HG03064 (cell line): ENCODE data around the gene OR5C1.
A peak's percentile ranks its signal among the peaks of the same experiment; 100 is the strongest.
"Not testable (repeated sequence)": the region's sequence is repeated elsewhere in the genome, so short reads cannot be mapped to it uniquely, and the experiment has no call there.

Source experiments
- ATAC-seq: cut with Tn5 transposase; IDR thresholded peaks from one replicate; pipeline ENCODE4 v1.9.1; 2021; ENCODE audit warnings: low read depth; ENCODE audit not compliant: unreplicated experiment

OR5C1 gene

GRCh38 chr9:122810306-122810946 lies 21.7 kb downstream of the OR5C1 start:
- peak; percentile 76 for ATAC-seq

DNA sequence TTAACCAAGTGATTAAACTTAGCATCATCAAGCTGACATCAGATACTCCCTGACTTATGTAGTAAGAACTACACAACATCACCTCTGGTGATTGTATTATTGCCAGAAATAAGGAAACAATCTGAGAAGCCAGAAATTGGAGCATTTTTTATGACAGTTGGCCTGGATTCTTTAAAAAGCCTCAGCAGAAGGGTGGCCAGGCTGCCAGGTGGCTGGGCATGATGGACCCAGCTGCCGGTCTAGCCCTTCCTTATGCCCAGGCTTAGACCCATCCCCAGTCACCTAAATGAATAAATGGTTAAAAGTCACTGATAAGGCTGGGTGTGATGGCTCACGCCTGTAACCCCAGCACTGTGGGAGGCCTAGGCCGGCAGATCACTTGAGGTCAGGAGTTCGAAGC lies 24.0 kb downstream of the OR5C1 start:
- no peak for ATAC-seq

- no peak for ATAC-seq
Measured at GRCh38 chr9:122814545-122814944, 25.8 kb downstream of the OR5C1 start.

- no peak for ATAC-seq
Measured at GRCh38 chr9:122815544-122815943, 26.8 kb downstream of the OR5C1 start.

DNA sequence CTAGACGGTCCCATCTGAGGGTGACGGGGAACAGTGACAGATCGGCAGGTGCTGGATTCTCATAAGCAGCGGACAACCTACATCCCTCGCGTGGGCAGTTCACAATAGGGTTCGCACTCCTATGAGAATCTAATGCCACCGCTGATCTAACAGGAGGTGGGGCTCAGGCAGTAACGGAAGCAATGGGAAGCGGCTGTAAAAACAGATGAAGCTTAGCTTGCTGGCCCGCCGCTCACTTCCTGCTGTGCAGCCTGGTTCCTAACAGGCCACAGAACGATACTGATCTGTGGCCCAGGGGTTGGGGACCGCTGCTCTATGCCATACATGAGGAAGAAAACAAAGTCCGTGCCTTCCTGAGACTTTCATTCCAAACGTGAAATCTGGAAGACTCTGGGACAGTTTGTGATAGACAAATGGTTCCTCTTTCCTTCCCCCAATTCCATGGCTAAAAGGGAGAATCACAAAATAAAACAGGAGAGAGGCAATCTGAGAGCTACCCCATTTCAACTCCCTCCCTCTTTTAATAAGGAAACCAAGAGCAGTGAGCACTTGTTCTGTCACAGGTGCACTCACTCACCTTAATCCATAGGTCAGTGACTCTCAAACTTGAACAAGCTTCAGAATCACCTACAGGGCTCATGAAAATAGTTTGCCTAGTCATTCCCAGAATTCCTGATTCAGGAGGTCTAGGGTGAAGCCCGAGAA lies 27.6 kb downstream of the OR5C1 start:
- no peak for ATAC-seq

GRCh38 chr9:122819326-122819725 lies 30.6 kb downstream of the OR5C1 start:
- no peak for ATAC-seq

DNA sequence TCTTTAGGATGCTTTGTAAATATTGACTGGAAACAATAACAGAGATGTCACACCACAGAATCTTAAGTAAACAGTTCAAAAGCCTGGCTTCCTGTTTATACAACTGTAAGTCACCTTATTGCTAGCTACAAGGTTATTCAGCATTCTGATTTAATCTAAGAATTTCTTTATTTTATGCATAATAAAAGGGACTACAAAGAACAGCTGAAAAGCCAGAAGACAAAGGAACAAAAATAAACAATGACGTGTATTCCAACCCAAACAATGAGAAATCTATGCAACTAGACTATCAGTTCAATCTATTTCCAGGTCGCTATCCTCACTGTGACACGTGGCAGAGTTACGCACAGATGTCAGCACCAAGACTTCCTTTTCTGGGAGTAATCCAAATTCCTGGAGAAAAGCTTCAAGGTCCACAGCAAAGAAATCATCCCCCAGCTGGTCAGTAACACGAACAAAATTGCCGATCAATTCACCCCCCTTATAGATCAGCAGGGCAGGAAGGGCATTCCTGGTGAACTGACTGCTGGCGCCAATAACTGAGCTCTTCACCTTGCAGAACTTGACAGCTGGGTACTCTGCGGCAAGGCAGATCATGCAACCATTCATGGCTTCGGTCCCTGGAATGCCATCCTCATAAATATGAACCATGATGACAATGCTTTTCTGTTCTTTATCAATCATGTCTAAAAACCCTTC lies 31.2 kb downstream of the OR5C1 start:
- no peak for ATAC-seq

GRCh38 chr9:122820490-122820845 lies 31.7 kb downstream of the OR5C1 start:
- no peak for ATAC-seq

DNA sequence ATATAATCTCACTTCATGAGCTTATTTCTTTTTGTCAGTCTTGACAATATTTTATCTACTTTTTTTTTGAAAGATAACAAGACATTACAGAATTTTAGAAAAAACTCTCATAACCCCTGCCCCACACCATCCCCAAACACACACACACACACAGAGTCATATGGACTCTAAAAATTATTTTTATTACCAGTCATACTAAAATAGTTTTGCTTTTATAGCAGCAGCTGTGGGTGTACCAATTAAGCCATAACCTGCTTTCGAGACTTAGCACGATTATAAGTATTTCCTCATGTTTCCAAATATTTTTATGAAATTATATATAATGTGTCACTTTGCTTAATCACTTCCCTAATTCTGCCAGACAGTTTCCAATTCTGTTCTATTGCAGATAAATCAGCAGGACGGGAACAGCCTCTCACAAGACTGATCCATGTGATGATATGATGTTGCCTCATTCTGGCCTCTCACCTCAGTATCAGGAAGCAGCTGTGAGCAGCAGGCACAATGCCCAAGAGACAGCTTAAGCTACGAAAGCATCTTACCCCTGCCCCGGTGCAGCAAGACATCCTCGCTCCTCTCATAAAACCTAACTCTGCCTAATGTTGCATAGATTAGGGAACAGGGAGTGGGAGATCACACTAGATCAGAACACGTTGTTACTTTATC lies 32.7 kb downstream of the OR5C1 start:
- no peak for ATAC-seq

GRCh38 chr9:122822056-122822455 lies 33.3 kb downstream of the OR5C1 start:
- ATAC-seq: no peak

- no peak for ATAC-seq
Measured at GRCh38 chr9:122822938-122823337, 34.2 kb downstream of the OR5C1 start.

DNA sequence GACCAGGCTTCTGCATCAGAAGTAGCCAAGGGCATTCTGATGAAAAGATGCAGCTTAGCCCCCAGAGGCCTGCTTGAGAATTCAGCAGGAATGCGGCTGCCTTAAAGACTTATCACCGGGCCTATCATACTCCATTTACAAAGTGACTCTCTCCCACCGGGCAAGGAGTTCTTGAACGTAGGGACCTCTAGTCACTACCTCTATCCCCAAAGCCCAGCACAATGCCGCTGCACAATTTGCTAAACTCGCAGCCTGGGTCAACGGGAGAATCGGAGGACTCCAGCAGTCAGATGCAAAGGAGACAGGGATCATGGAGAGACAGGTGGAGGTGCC lies 39.0 kb downstream of the OR5C1 start:
- ATAC-seq: no peak

- ATAC-seq: not testable (repeated sequence)
Measured at GRCh38 chr9:122828965-122829284, 40.2 kb downstream of the OR5C1 start.

- ATAC-seq: no peak
Measured at GRCh38 chr9:122832194-122832593, 43.5 kb downstream of the OR5C1 start.

GRCh38 chr9:122835313-122835731 lies 46.6 kb downstream of the OR5C1 start:
- ATAC-seq: no peak

- ATAC-seq: no peak
Measured at GRCh38 chr9:122837266-122837850, 48.6 kb downstream of the OR5C1 start.

- ATAC-seq: not testable (repeated sequence)
Measured at GRCh38 chr9:122838441-122838840, 49.7 kb downstream of the OR5C1 start.
